ENCODE results near the gene NPDC1.

NPDC1 gene

GRCh38 chr9:137082925-137083290, 36.9 kb upstream of the NPDC1 start:
- no peak overlapping the region for H3K27ac ChIP-seq

GRCh38 chr9:137082222-137082924, 36.4 kb upstream of the NPDC1 start:
- Histone ChIP-seq H3K79me2 (no peaks in the 10 kb centered on the region), H3K36me3 (ENCODE audit: control insufficient read depth, insufficient read depth, low read length) (no peaks in the 10 kb centered on the region), H3K4me3 (ENCODE audit: low read depth, low read length) (no peak overlapping the region), H3K27me3 (ENCODE audit: control insufficient read depth, insufficient read depth, low read length) (no peaks in the 10 kb centered on the region), H3K4me1 (no peaks in the 10 kb centered on the region), H3K9me3 (ENCODE audit: control insufficient read depth, low read length) (no peaks in the 10 kb centered on the region), H2AFZ (no peak overlapping the region), H3K9ac (no peak overlapping the region), H3K4me2 (ENCODE audit: low read length) (no peak overlapping the region), H3K27ac (no peak overlapping the region)
- TF ChIP-seq, protein P1, sequence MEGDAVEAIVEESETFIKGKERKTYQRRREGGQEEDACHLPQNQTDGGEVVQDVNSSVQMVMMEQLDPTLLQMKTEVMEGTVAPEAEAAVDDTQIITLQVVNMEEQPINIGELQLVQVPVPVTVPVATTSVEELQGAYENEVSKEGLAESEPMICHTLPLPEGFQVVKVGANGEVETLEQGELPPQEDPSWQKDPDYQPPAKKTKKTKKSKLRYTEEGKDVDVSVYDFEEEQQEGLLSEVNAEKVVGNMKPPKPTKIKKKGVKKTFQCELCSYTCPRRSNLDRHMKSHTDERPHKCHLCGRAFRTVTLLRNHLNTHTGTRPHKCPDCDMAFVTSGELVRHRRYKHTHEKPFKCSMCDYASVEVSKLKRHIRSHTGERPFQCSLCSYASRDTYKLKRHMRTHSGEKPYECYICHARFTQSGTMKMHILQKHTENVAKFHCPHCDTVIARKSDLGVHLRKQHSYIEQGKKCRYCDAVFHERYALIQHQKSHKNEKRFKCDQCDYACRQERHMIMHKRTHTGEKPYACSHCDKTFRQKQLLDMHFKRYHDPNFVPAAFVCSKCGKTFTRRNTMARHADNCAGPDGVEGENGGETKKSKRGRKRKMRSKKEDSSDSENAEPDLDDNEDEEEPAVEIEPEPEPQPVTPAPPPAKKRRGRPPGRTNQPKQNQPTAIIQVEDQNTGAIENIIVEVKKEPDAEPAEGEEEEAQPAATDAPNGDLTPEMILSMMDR (IDR thresholded peaks at IDR 0.05), result no peak

More at GRCh38 chr9:137082925-137083290, 36.9 kb upstream of the NPDC1 start:
- H3K9ac ChIP-seq, result no peak overlapping the region
- H2AFZ ChIP-seq, result no peak overlapping the region
- TF ChIP-seq, protein P1 (IDR thresholded peaks at IDR 0.05), result no peak
- H3K9me3 ChIP-seq (ENCODE audit: control insufficient read depth, low read length), result no peaks in the 10 kb centered on the region
- no peaks in the 10 kb centered on the region for H3K4me1 ChIP-seq
- no peak overlapping the region for H3K4me2 ChIP-seq (ENCODE audit: low read length)
- H3K27me3 ChIP-seq (ENCODE audit: control insufficient read depth, insufficient read depth, low read length), result no peaks in the 10 kb centered on the region
- H3K79me2 ChIP-seq, result no peaks in the 10 kb centered on the region
- H3K36me3 ChIP-seq (ENCODE audit: control insufficient read depth, insufficient read depth, low read length), result no peaks in the 10 kb centered on the region
- H3K4me3 ChIP-seq (ENCODE audit: low read depth, low read length), result no peak overlapping the region

GRCh38 chr9:137080260-137081122, 34.5 kb upstream of the NPDC1 start:
- H3K36me3 ChIP-seq (ENCODE audit: control insufficient read depth, insufficient read depth, low read length), result no peaks in the 10 kb centered on the region
- no peaks in the 10 kb centered on the region for H3K27me3 ChIP-seq (ENCODE audit: control insufficient read depth, insufficient read depth, low read length)
- no peak overlapping the region for H2AFZ ChIP-seq
- TF ChIP-seq, protein P1 (IDR thresholded peaks at IDR 0.05), result no peak
- H3K9ac ChIP-seq, result no peak overlapping the region
- H3K4me1 ChIP-seq, result no peaks in the 10 kb centered on the region
- H3K27ac ChIP-seq, result no peak overlapping the region
- no peak overlapping the region for H3K4me2 ChIP-seq (ENCODE audit: low read length)
- no peaks in the 10 kb centered on the region for H3K9me3 ChIP-seq (ENCODE audit: control insufficient read depth, low read length)
- H3K79me2 ChIP-seq, result no peaks in the 10 kb centered on the region
- no peak overlapping the region for H3K4me3 ChIP-seq (ENCODE audit: low read depth, low read length)

GRCh38 chr9:137079401-137079787, 33.4 kb upstream of the NPDC1 start:
- H3K9me3 ChIP-seq (ENCODE audit: control insufficient read depth, low read length), result no peaks in the 10 kb centered on the region
- no peaks in the 10 kb centered on the region for H3K27me3 ChIP-seq (ENCODE audit: control insufficient read depth, insufficient read depth, low read length)
- H3K4me2 ChIP-seq (ENCODE audit: low read length), result no peak overlapping the region
- no peaks in the 10 kb centered on the region for H3K36me3 ChIP-seq (ENCODE audit: control insufficient read depth, insufficient read depth, low read length)
- TF ChIP-seq, protein P1 (IDR thresholded peaks at IDR 0.05), result no peak
- no peak overlapping the region for H2AFZ ChIP-seq
- H3K4me1 ChIP-seq, result no peaks in the 10 kb centered on the region
- H3K4me3 ChIP-seq (ENCODE audit: low read depth, low read length), result no peak overlapping the region
- H3K27ac ChIP-seq, result no peak overlapping the region
- no peaks in the 10 kb centered on the region for H3K79me2 ChIP-seq
- H3K9ac ChIP-seq, result no peak overlapping the region
